ENCODE measurements around the gene CCZ1B. TPM values are rescaled to one million over a fixed set of nuclear protein-coding genes. Genes with fewer than 3 reads are reported as not detected.
"Not testable (repeated sequence)": the region's sequence is repeated elsewhere in the genome, so short reads cannot be mapped to it uniquely, and the experiment has no call there.

CCZ1B gene
- total RNA-seq, 6 experiments from 2014 or later, result 30.6 to 40.7 (median 37.7) TPM

- H3K9me3 Mint-ChIP-seq; H3K27me3 Mint-ChIP-seq (ENCODE audit: insufficient read depth); DNase-seq; H3K36me3 Mint-ChIP-seq (ENCODE audit: low read depth); H3K27ac Mint-ChIP-seq; H3K4me1 Mint-ChIP-seq (ENCODE audit: low read depth); H3K4me3 Mint-ChIP-seq: not testable (repeated sequence)
These were observed 28.9 kb downstream of the CCZ1B start for GRCh38 chr7:6797218-6797617.

GRCh38 chr7:6794276-6794675 lies 31.8 kb downstream of the CCZ1B start:
- H3K4me3 Mint-ChIP-seq; H3K36me3 Mint-ChIP-seq (ENCODE audit: low read depth); H3K27me3 Mint-ChIP-seq (ENCODE audit: insufficient read depth); H3K9me3 Mint-ChIP-seq; H3K4me1 Mint-ChIP-seq (ENCODE audit: low read depth); DNase-seq; H3K27ac Mint-ChIP-seq: not testable (repeated sequence)

GRCh38 chr7:6792113-6792872 lies 33.8 kb downstream of the CCZ1B start:
- not testable (repeated sequence) for H3K4me3 Mint-ChIP-seq; H3K4me1 Mint-ChIP-seq (ENCODE audit: low read depth); H3K27ac Mint-ChIP-seq; H3K9me3 Mint-ChIP-seq; H3K36me3 Mint-ChIP-seq (ENCODE audit: low read depth); DNase-seq; H3K27me3 Mint-ChIP-seq (ENCODE audit: insufficient read depth)

GRCh38 chr7:6789353-6789752 lies 36.7 kb downstream of the CCZ1B start:
- not testable (repeated sequence) for H3K9me3 Mint-ChIP-seq; H3K27ac Mint-ChIP-seq; DNase-seq; H3K27me3 Mint-ChIP-seq (ENCODE audit: insufficient read depth); H3K4me3 Mint-ChIP-seq; H3K4me1 Mint-ChIP-seq (ENCODE audit: low read depth); H3K36me3 Mint-ChIP-seq (ENCODE audit: low read depth)

GRCh38 chr7:6781581-6781980 lies 44.5 kb downstream of the CCZ1B start:
- not testable (repeated sequence) for H3K4me3 Mint-ChIP-seq; DNase-seq; H3K9me3 Mint-ChIP-seq; H3K27ac Mint-ChIP-seq; H3K36me3 Mint-ChIP-seq (ENCODE audit: low read depth); H3K27me3 Mint-ChIP-seq (ENCODE audit: insufficient read depth); H3K4me1 Mint-ChIP-seq (ENCODE audit: low read depth)

- H3K9me3 Mint-ChIP-seq; H3K36me3 Mint-ChIP-seq (ENCODE audit: low read depth); H3K4me1 Mint-ChIP-seq (ENCODE audit: low read depth); DNase-seq; H3K27ac Mint-ChIP-seq; H3K27me3 Mint-ChIP-seq (ENCODE audit: insufficient read depth); H3K4me3 Mint-ChIP-seq: not testable (repeated sequence)
These were observed 64.9 kb downstream of the CCZ1B start for GRCh38 chr7:6761186-6761585.

GRCh38 chr7:6753964-6754363 lies 72.1 kb downstream of the CCZ1B start, which contains the start of gene RSPH10B2:
TSS of gene RSPH10B2 (plus strand) at chr7:6754103. CDS start at chr7:6757678, 3,575 bp downstream.
- H3K4me3 Mint-ChIP-seq; H3K27ac Mint-ChIP-seq; H3K4me1 Mint-ChIP-seq (ENCODE audit: low read depth); H3K36me3 Mint-ChIP-seq (ENCODE audit: low read depth); H3K27me3 Mint-ChIP-seq (ENCODE audit: insufficient read depth); H3K9me3 Mint-ChIP-seq; DNase-seq: not testable (repeated sequence)

- not testable (repeated sequence) for H3K27ac Mint-ChIP-seq; H3K27me3 Mint-ChIP-seq (ENCODE audit: insufficient read depth); H3K36me3 Mint-ChIP-seq (ENCODE audit: low read depth); DNase-seq; H3K4me1 Mint-ChIP-seq (ENCODE audit: low read depth); H3K9me3 Mint-ChIP-seq; H3K4me3 Mint-ChIP-seq
These were observed 75.9 kb downstream of the CCZ1B start for GRCh38 chr7:6750173-6750572.

GRCh38 chr7:6749335-6749734 lies 76.7 kb downstream of the CCZ1B start:
- H3K27ac Mint-ChIP-seq; DNase-seq; H3K36me3 Mint-ChIP-seq (ENCODE audit: low read depth); H3K27me3 Mint-ChIP-seq (ENCODE audit: insufficient read depth); H3K4me3 Mint-ChIP-seq; H3K4me1 Mint-ChIP-seq (ENCODE audit: low read depth); H3K9me3 Mint-ChIP-seq: not testable (repeated sequence)

Other genes starting within 250 kb of the CCZ1B start
- gene ZDHHC4, start 248.8 kb downstream of the CCZ1B start, total RNA-seq (2021; fragmentation: NEBNext Ultra II Directional; extraction: Animal tissue kit (Norgen Biotek cat#: 25700)), result 10 to 100 TPM; 18.4 to 27.7 (median 25.2) TPM
- gene INTS15, start 236.3 kb downstream of the CCZ1B start, total RNA-seq (2021; fragmentation: NEBNext Ultra II Directional; extraction: Animal tissue kit (Norgen Biotek cat#: 25700)), result 10 to 100 TPM; 14.9 to 17.9 (median 17.4) TPM
- under 1 TPM in 3 of 6 experiments, not detected in 3; 0.05 to 0.07 (median 0.06) TPM for gene ZNF853, start 210.7 kb downstream of the CCZ1B start, total RNA-seq (2021; fragmentation: NEBNext Ultra II Directional; extraction: Animal tissue kit (Norgen Biotek cat#: 25700))
- 10 to 100 TPM; 13.4 to 17.0 (median 15.0) TPM for gene ZNF316, start 189.0 kb downstream of the CCZ1B start, total RNA-seq (2021; fragmentation: NEBNext Ultra II Directional; extraction: Animal tissue kit (Norgen Biotek cat#: 25700))
- 10 to 100 TPM; 12.7 to 15.1 (median 13.9) TPM for gene ZNF12, start 119.3 kb downstream of the CCZ1B start, total RNA-seq (2021; fragmentation: NEBNext Ultra II Directional; extraction: Animal tissue kit (Norgen Biotek cat#: 25700))
- not detected for gene RSPH10B2, start 72.2 kb downstream of the CCZ1B start, total RNA-seq (2021; fragmentation: NEBNext Ultra II Directional; extraction: Animal tissue kit (Norgen Biotek cat#: 25700))